ENCODE results near the gene NMNAT2. TPM values are rescaled to one million over a fixed set of nuclear protein-coding genes. Genes with fewer than 3 reads are reported as not detected.

Gene NMNAT2
- total RNA-seq, 2 donors from 2014 or later = 1.7 to 5.1 TPM

DNA sequence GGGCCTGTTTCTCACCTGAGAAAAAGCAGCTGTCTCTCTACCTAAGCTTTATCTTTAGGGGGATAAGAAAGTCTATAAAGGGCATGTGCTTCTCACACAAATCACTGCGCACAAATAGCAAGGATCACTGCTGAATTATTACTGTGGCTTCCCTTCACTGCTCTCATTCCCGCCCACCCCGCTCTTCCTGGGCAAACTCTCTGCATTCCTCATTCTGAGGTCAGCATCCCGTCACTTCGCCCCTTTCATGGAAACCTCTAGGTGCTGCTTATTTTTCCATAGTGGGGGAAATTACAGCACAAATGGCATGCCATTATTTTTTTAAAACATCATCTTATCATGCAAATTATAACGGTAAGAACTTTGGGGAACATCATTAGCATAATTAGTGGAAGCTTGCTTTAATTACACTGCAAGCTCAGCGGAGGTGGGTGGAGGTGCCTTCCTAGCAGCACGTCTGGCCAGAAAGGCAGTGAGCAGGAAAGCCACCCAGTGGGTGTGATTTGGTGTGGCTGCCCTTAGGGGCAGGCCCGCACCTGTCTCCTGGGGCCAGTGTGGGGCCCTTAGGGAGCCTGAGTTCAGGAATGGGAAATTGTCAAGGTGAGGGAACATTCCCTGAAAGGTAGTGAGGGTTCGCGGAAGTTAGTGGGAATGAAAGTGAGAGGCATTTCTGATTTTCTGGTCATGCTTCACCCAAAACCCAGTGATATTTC, 126.2 kb downstream of the NMNAT2 start:
- H3K36me3 Mint-ChIP-seq (ENCODE audit: low read depth) = no peaks in the 10 kb centered on the region
- H3K4me3 Mint-ChIP-seq = no peak overlapping the region

DNA sequence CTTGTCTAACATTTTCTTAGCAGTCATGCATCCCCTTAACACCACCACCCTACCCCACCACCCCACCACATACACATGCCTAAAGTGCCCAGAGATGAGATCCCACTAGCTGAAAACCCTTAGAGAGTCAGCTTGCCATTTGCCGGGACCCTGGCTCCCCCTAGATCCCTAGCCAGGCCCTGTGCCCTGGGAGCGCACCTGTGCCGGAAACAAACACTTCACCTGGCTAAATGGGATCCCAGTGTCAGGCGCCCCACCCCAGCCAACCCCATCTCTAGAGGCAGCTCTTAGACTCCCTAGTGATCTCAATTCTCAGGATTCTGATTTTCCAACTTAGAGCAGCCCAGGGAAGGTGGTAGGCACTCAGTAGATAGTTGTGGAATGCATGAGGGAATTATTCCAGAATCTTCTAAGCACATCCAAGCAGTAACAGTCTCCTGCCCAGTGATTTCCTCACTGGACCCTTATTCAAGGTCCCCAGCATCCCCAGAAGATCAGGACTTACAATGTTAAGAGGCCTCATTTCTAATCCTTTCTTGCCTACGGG, 126.9 kb downstream of the NMNAT2 start:
- Histone ChIP-seq H3K9ac (ENCODE audit: extremely low read depth, low read length, poor library complexity, severe bottlenecking) (no peak overlapping the region), H3K4me1 (ENCODE audit: control insufficient read depth, insufficient read depth, low read length) (peaks cover 18% of the 10 kb centered on the region), H3K4me3 (ENCODE audit: low read length) (no peak overlapping the region), H3K27me3 (ENCODE audit: control insufficient read depth, insufficient read depth, low read length, poor library complexity, severe bottlenecking) (no peaks in the 10 kb centered on the region), H3K9me3 (ENCODE audit: control insufficient read depth, low read length) (peaks cover 17% of the 10 kb centered on the region), H3K27ac (ENCODE audit: low read depth, low read length) (no peak overlapping the region), H3K36me3 (ENCODE audit: control insufficient read depth, insufficient read depth, low read length) (no peaks in the 10 kb centered on the region)
- Mint-ChIP-seq H3K36me3 (ENCODE audit: low read depth) (no peaks in the 10 kb centered on the region), H3K27me3 (ENCODE audit: insufficient read depth) (peaks cover 5% of the 10 kb centered on the region), H3K4me1 (peaks cover 47% of the 10 kb centered on the region), H3K4me3 (no peak overlapping the region), H3K27ac (peak overlapping the region; percentile 76), H3K9me3 (no peaks in the 10 kb centered on the region)
- TF ChIP-seq, protein P1, sequence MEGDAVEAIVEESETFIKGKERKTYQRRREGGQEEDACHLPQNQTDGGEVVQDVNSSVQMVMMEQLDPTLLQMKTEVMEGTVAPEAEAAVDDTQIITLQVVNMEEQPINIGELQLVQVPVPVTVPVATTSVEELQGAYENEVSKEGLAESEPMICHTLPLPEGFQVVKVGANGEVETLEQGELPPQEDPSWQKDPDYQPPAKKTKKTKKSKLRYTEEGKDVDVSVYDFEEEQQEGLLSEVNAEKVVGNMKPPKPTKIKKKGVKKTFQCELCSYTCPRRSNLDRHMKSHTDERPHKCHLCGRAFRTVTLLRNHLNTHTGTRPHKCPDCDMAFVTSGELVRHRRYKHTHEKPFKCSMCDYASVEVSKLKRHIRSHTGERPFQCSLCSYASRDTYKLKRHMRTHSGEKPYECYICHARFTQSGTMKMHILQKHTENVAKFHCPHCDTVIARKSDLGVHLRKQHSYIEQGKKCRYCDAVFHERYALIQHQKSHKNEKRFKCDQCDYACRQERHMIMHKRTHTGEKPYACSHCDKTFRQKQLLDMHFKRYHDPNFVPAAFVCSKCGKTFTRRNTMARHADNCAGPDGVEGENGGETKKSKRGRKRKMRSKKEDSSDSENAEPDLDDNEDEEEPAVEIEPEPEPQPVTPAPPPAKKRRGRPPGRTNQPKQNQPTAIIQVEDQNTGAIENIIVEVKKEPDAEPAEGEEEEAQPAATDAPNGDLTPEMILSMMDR (conservative IDR thresholded peaks at IDR 0.05) = no peak
- no peak for DNase-seq
- WGBS, 2 experiments (ENCODE audit: insufficient coverage in 1 of 2, insufficient read length in 1 of 2) = 91 to 100% methylated on average over 1 to 5 of the region's 5 CpGs

More for the DNA sequence above, 126.2 kb downstream of the NMNAT2 start:
- H3K9me3 ChIP-seq (ENCODE audit: control insufficient read depth, low read length) = peaks cover 17% of the 10 kb centered on the region
- no peak overlapping the region for H3K4me3 ChIP-seq (ENCODE audit: low read length)
- no peaks in the 10 kb centered on the region for H3K36me3 ChIP-seq (ENCODE audit: control insufficient read depth, insufficient read depth, low read length)
- 68 to 70% methylated on average over 8 to 11 of the region's 11 CpGs for WGBS, 2 experiments (ENCODE audit: insufficient coverage in 1 of 2, insufficient read length in 1 of 2)
- no peak overlapping the region for H3K9ac ChIP-seq (ENCODE audit: extremely low read depth, low read length, poor library complexity, severe bottlenecking)
- no peak overlapping the region for H3K27ac ChIP-seq (ENCODE audit: low read depth, low read length)
- peaks cover 15% of the 10 kb centered on the region for H3K4me1 ChIP-seq (ENCODE audit: control insufficient read depth, insufficient read depth, low read length)
- H3K9me3 Mint-ChIP-seq = no peaks in the 10 kb centered on the region
- DNase-seq = peak; percentile 76
- peaks cover 5% of the 10 kb centered on the region for H3K27me3 Mint-ChIP-seq (ENCODE audit: insufficient read depth)
- H3K27me3 ChIP-seq (ENCODE audit: control insufficient read depth, insufficient read depth, low read length, poor library complexity, severe bottlenecking) = no peaks in the 10 kb centered on the region
- TF ChIP-seq, protein P1 (conservative IDR thresholded peaks at IDR 0.05) = peak; percentile 16
- H3K27ac Mint-ChIP-seq = peak overlapping the region; percentile 76
- peaks cover 41% of the 10 kb centered on the region for H3K4me1 Mint-ChIP-seq

DNA sequence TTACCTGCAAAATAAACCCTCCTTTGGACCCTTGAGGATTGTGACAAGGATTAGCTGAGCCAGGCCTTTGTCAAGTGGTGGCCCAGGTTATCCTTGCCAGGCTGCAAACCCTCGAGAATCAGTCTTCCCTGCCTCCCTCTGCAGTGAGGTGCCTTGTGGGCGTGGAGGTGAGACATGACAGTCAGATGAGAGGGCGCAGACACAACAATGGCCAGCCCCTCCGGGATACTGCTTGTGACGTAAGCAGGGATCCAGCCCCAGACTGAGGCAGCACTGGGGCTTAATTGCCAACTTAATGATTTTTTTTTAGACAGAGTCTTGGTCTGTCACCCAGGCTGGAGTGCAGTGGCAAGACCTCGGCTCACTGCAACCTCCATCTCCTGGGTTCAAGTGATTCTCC, 127.6 kb downstream of the NMNAT2 start:
- H3K4me1 Mint-ChIP-seq = peaks cover 47% of the 10 kb centered on the region
- no peak overlapping the region for H3K4me3 ChIP-seq (ENCODE audit: low read length)

More for the DNA sequence above, 127.6 kb downstream of the NMNAT2 start:
- H3K27ac Mint-ChIP-seq = no peak overlapping the region
- H3K9me3 ChIP-seq (ENCODE audit: control insufficient read depth, low read length) = peaks cover 17% of the 10 kb centered on the region
- no peaks in the 10 kb centered on the region for H3K9me3 Mint-ChIP-seq
- no peak overlapping the region for H3K27ac ChIP-seq (ENCODE audit: low read depth, low read length)
- H3K27me3 ChIP-seq (ENCODE audit: control insufficient read depth, insufficient read depth, low read length, poor library complexity, severe bottlenecking) = no peaks in the 10 kb centered on the region
- DNase-seq = no peak
- peaks cover 18% of the 10 kb centered on the region for H3K4me1 ChIP-seq (ENCODE audit: control insufficient read depth, insufficient read depth, low read length)
- H3K27me3 Mint-ChIP-seq (ENCODE audit: insufficient read depth) = peaks cover 5% of the 10 kb centered on the region
- no peaks in the 10 kb centered on the region for H3K36me3 ChIP-seq (ENCODE audit: control insufficient read depth, insufficient read depth, low read length)
- H3K36me3 Mint-ChIP-seq (ENCODE audit: low read depth) = no peaks in the 10 kb centered on the region
- H3K4me3 Mint-ChIP-seq = no peak overlapping the region
- TF ChIP-seq, protein P1 (conservative IDR thresholded peaks at IDR 0.05) = no peak
- 81 to 90% methylated on average over 3 to 6 of the region's 6 CpGs for WGBS, 2 experiments (ENCODE audit: insufficient coverage in 1 of 2, insufficient read length in 1 of 2)
- no peak overlapping the region for H3K9ac ChIP-seq (ENCODE audit: extremely low read depth, low read length, poor library complexity, severe bottlenecking)
